ENCODE data around the gene TFR2. TPM values are rescaled to one million over a fixed set of nuclear protein-coding genes. Genes with fewer than 3 reads are reported as not detected.

The TFR2 gene
- total and polyA plus RNA-seq, 2 donors (not counting 1 experiment from before 2014, with no cell fraction given), result 5.9 to 10.0 TPM

GRCh38 chr7:100687261-100687660 lies 45.9 kb upstream of the TFR2 start:
- POLR2A ChIA-PET, result interaction anchor here (0.6 kb wide), 1 partner anchor 227 kb away, joined by 5 read pairs; no protein-coding TSS in a partner anchor
- intact Hi-C loops (cut with micrococcal nuclease), result no loop called here
- peaks cover 0 to 77% of the 10 kb centered on the region in 2 experiments for H3K36me3 ChIP-seq (replicated peaks in 1 of 2; ENCODE audit: control extremely low read depth in 1 of 2, control insufficient read depth in 1 of 2, extremely low read depth in 1 of 2, insufficient read depth in 2 of 2, low read length in 1 of 2)

GRCh38 chr7:100686822-100687211 lies 45.5 kb upstream of the TFR2 start:
- Mint-ChIP-seq H3K27ac (no peak overlapping the region), H3K4me1 (peaks cover 23% of the 10 kb centered on the region), H3K9me3 (ENCODE audit: insufficient read depth) (no peaks in the 10 kb centered on the region), H3K4me3 (no peak overlapping the region), H3K27me3 (no peaks in the 10 kb centered on the region)
- ATAC-seq (ENCODE audit: low read depth) (no peak), DNase-seq (no peak)
- WGBS (ENCODE audit: insufficient coverage), result 90% methylated on average over 12 of the region's 17 CpGs
- ChIA-PET CTCF (no interaction called here), POLR2A (no interaction called here)
- TF ChIP-seq CTCF (IDR thresholded peaks at IDR 0.05) (no peak), EZH2 (IDR thresholded peaks at IDR 0.05; ENCODE audit: borderline replicate concordance, insufficient read depth, low read depth, low read length, poor library complexity, severe bottlenecking) (no peak)
- Histone ChIP-seq H3K4me2 (replicated peaks; ENCODE audit: low read depth, low read length, poor library complexity, severe bottlenecking) (no peak overlapping the region), H3K79me2 (ENCODE audit: control insufficient read depth, insufficient read depth, low read length) (peaks cover 53% of the 10 kb centered on the region), H4K20me1 (ENCODE audit: control insufficient read depth, insufficient read depth, low read length, poor library complexity, severe bottlenecking) (peaks cover 91% of the 10 kb centered on the region), H3K9me3 (ENCODE audit: control extremely low read depth in 1 of 3, control insufficient read depth in 2 of 3, insufficient read depth in 1 of 3, low read length in 2 of 3) (no peaks in the 10 kb centered on the region), H2AFZ (ENCODE audit: insufficient read depth, low read depth, low read length, poor library complexity, severe bottlenecking) (no peak overlapping the region), H3K4me1 (ENCODE audit: control insufficient read depth in 2 of 2, insufficient read depth in 2 of 2, low read length in 2 of 2) (peaks cover 20 to 21% of the 10 kb centered on the region in 2 donors), H3K27ac (ENCODE audit: low read length in 2 of 2) (no peak overlapping the region), H3K9ac (ENCODE audit: low read length) (no peak overlapping the region), H3K4me3 (ENCODE audit: control extremely low read depth in 1 of 5, extremely low read depth in 1 of 5, insufficient read depth in 1 of 5, low read depth in 2 of 5, low read length in 4 of 5) (no peak overlapping the region), H3K27me3 (replicated peaks in 1 of 4; ENCODE audit: control extremely low read depth in 1 of 4, control insufficient read depth in 3 of 4, insufficient read depth in 4 of 4, low read length in 3 of 4) (no peaks in the 10 kb centered on the region), H3K36me3 (replicated peaks in 1 of 2; ENCODE audit: control extremely low read depth in 1 of 2, control insufficient read depth in 1 of 2, extremely low read depth in 1 of 2, insufficient read depth in 2 of 2, low read length in 1 of 2) (peaks cover 0 to 80% of the 10 kb centered on the region in 2 experiments)
- intact Hi-C loops (cut with micrococcal nuclease), result no loop called here

More at GRCh38 chr7:100687261-100687660, 45.9 kb upstream of the TFR2 start:
- Histone ChIP-seq H3K4me3 (ENCODE audit: control extremely low read depth in 1 of 5, extremely low read depth in 1 of 5, insufficient read depth in 1 of 5, low read depth in 2 of 5, low read length in 4 of 5) (no peak overlapping the region), H2AFZ (ENCODE audit: insufficient read depth, low read depth, low read length, poor library complexity, severe bottlenecking) (no peak overlapping the region), H3K27me3 (replicated peaks in 1 of 4; ENCODE audit: control extremely low read depth in 1 of 4, control insufficient read depth in 3 of 4, insufficient read depth in 4 of 4, low read length in 3 of 4) (no peaks in the 10 kb centered on the region), H4K20me1 (ENCODE audit: control insufficient read depth, insufficient read depth, low read length, poor library complexity, severe bottlenecking) (peaks cover 94% of the 10 kb centered on the region), H3K9me3 (ENCODE audit: control extremely low read depth in 1 of 3, control insufficient read depth in 2 of 3, insufficient read depth in 1 of 3, low read length in 2 of 3) (no peaks in the 10 kb centered on the region), H3K9ac (ENCODE audit: low read length) (no peak overlapping the region), H3K4me1 (ENCODE audit: control insufficient read depth in 2 of 2, insufficient read depth in 2 of 2, low read length in 2 of 2) (peaks cover 25 to 26% of the 10 kb centered on the region in 2 donors), H3K4me2 (replicated peaks; ENCODE audit: low read depth, low read length, poor library complexity, severe bottlenecking) (no peak overlapping the region), H3K27ac (ENCODE audit: low read length in 2 of 2) (no peak overlapping the region), H3K79me2 (ENCODE audit: control insufficient read depth, insufficient read depth, low read length) (peaks cover 57% of the 10 kb centered on the region)
- Mint-ChIP-seq H3K4me1 (peaks cover 27% of the 10 kb centered on the region), H3K27ac (no peak overlapping the region), H3K4me3 (no peak overlapping the region), H3K9me3 (ENCODE audit: insufficient read depth) (no peaks in the 10 kb centered on the region), H3K27me3 (no peaks in the 10 kb centered on the region)
- CTCF ChIA-PET, result interaction anchor here (6.3 kb wide), 1 partner anchor 11 kb away, joined by 53 read pairs; no protein-coding TSS in a partner anchor
- TF ChIP-seq CTCF (IDR thresholded peaks at IDR 0.05), result no peak
- no peak for TF ChIP-seq EZH2 (IDR thresholded peaks at IDR 0.05; ENCODE audit: borderline replicate concordance, insufficient read depth, low read depth, low read length, poor library complexity, severe bottlenecking)
- WGBS (ENCODE audit: insufficient coverage), result 93% methylated on average over 19 of the region's 22 CpGs
- ATAC-seq (ENCODE audit: low read depth) (no peak), DNase-seq (no peak)

All from B cell (primary cell).